NAMALWA (cell line): ENCODE data around the gene RHNO1.

Experiments
- DNase-seq: peaks from one replicate; pipeline ENCODE4 v3.0.0-alpha.2; 2015; ENCODE audit warnings: low spot score

The RHNO1 gene

DNA sequence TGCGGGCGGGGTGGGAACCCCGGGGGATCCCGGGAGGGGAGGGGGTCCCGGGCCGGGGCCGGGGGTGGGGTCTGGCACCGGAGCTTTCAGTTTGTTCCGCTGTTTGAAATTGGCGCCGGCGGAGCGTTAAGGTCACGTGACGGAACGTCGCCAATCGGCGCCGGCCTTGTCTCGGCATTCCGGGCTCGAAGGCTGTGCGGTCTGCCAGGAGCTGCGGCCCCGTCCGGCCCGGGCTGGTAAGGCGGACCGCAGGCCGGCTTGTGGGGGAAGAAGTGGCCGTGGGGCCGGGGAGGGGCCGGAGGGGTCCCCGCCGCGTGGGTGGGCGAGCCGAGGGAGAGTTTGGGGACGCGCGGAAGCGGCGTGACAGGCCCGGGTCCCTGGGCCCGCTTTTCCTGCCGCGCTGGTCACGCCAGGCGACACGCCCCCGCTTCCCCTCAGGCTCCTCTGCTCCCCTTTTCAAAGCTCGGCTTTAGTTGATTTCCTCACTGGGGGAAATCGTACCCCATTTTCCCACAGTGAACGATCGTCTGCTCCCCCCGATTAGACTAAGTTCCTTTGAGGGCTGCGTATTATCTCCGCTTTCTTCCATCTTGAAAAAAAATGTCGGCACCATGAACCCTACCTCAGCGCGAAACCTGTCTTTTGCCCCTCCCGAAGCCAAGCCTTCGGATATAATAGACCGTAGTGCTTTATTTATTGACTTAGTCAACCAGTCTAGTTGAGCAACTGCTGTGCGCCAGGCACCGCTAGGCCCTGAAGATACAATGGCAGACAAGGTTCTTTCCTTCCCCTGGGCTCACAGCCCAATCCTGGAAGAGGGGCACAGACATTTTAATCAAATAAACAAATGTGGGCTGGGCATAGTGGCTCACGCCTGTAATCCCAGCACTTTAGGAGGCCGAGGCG is at the start of gene RHNO1, which contains the start of gene FOXM1:
RHNO1 (plus strand) TSS at position 177 of the 906 bp plus-strand sequence. CDS start 8,144 bp downstream, outside the sequence.
FOXM1 (minus strand) TSS at position 128 of the 906 bp plus-strand sequence. CDS start 2,696 bp downstream, outside the sequence.
- peak; percentile 90 for DNase-seq

- DNase-seq: no peak
These were observed 47.7 kb upstream of the RHNO1 start for GRCh38 chr12:2829275-2829674.

- no peak for DNase-seq
These were observed 44.4 kb upstream of the RHNO1 start for GRCh38 chr12:2832550-2833127.

DNA sequence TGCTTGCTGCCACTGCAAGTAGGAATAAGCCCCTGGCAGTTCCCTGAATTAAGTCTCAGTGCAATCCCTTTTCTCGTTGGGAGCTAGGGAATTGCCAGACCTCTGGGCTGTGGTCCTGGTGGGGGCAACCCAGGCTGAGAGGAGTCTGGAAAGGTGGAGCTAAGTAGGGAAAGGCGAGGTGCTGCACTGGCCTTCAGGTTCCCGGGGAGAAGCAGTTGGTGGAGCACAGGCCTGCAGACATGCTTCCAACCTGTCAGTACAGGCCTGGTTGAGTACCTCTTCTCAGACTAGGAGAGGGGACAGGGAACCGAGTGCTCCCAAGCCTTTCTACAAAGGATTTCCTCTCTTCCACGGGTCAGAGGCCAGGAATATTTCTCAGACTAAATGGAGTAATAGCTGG is 43.7 kb upstream of the RHNO1 start:
- no peak for DNase-seq

- DNase-seq: no peak
These were observed 43.2 kb upstream of the RHNO1 start for GRCh38 chr12:2833810-2834209.

DNA sequence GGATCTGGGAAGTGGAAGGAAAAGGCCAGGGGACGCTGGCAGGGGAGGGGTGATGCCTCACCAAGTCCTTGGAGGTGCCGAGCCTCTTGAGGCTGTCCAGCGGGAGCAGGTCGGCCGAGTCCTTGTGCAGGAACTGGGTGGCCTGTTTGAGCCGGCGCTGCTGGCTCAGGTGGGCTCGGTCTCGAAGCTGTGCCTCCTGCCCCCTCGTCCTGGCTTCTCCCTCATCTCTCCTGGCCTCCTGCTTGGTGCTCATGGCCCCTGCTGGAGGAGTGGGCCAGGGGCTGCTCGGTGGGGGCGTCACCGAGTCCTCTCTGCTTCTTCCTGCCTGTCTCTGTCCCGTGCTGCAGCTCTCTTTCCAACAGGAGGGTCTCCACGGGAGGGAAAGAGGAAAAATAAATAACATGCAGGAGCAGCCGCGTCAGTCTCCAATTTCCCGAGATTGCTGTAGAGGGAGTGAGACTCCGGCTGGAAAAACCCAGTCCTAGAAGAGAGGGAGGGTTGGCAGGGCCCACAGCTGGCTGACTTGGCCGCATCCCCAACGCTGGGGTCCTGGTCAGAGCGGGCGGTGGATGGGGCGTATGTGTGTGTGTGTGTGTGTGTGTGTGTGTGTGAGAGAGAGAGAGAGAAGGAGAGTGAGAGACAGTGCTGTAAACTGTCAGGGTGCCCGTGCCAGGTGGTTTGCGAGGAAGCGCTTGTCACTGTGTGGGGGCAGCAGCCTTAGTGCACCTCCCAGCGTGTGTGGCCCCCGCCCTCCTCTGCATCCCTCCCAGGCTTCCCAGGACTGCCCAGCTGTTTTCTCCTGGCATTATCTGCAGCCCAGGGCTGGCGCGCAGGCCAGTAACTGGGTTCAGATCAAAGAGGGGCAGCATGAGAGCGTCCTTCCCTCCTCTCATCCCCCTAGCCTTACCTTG is 42.2 kb upstream of the RHNO1 start, which contains the start of gene NRIP2:
NRIP2 (minus strand) TSS at position 455 of the 911 bp plus-strand sequence; CDS start at position 403, 52 bp downstream.
- no peak for DNase-seq

DNA sequence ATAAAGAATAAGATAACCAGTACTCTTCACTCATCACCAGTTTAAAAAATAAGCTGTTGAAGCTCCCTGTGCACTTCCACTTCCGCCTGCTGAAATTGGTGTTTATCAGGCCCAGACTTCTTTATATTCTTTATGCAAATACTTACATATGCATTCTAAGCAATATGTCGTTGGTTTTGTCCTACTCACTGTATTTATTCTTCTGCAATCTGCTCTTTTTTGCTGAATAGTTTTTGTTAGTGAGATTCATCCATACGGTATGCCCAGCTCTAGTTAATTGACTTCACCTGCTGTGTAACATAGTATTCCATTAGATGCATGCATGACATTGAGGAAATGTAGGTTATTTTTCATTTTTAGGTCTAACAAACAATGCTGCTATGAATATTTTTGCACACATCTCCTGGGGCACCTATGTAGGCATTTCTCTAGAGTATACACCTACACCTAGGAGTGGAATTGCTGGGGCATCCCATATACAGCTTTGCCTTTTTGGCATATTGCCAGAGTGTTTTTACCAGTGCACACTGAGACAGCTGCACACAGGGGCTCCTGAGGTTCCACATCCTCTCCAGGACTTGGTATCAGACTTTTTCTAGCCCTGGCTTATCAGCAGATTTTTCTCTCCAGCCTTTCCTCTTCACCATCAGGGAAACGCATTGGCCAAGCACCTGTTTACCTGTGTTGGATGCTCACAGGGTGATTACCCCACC is 41.2 kb upstream of the RHNO1 start:
- DNase-seq: peak; percentile 38

DNA sequence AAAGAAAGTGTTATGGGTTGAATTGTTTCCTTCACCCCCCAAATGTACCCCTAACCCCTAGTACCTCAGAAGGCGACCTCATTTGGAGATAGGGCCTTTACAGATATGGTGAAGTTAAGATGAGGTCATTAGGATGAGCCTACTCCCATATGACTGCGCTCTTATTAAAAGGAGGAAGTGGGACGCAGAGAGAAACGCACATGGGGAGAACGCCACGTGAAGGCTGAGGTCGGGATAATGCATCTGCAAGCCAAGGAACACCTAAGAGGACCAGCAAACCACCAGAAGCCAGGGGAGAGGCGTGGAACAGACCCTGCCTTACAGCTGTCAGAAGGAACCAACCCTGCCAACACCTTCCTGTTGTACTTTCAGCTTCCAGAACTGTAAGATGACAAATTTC is 40.4 kb upstream of the RHNO1 start:
- DNase-seq: no peak

GRCh38 chr12:2841056-2841650 is 35.9 kb upstream of the RHNO1 start:
- no peak for DNase-seq

- DNase-seq: no peak
These were observed 34.1 kb upstream of the RHNO1 start for GRCh38 chr12:2842948-2843347.

GRCh38 chr12:2844786-2845185 is 32.2 kb upstream of the RHNO1 start:
- DNase-seq: no peak

GRCh38 chr12:2845280-2845679 is 31.7 kb upstream of the RHNO1 start:
- DNase-seq: no peak

DNA sequence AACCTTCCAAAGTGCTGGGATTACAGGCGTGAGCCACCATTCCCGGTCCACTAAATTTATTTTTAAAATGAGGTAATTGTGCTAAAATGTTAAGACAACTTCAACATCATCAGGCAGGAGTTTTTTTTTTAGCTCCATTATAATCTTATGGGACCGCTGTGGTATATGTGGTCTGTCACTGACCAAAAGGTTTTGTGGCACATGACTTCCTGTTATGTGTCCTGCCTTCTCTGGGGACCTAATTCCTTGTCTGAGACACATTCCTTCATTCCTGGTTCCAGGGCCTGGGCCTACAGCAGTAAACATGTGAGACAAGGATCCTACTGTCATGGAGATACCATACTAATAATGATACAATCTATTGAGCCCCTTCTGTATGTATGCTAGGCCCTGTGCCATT is 25.1 kb upstream of the RHNO1 start:
- no peak for DNase-seq

- DNase-seq: peak; percentile 56
These were observed 23.4 kb upstream of the RHNO1 start for GRCh38 chr12:2853626-2854025.

GRCh38 chr12:2854669-2855453 is 22.2 kb upstream of the RHNO1 start:
- no peak for DNase-seq

DNA sequence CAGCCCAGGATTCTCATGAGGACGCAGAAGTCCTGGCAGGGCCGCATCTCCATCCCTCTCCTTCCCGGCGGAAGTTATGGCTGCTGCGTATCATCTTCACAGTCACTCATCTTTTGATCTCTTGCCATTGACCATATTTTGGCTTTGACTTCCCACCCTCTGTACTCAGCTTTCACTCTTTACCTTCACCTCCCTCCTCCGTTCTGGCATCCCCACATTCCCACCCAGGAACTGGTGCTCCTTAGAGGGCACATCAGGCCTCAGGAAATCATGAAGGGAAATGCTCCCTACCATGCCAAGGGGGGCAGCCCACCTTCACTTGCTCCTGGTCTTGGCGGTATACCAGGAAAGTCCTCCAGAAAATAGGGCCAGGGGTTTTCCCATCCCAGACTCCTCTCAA is 21.5 kb upstream of the RHNO1 start:
- no peak for DNase-seq

GRCh38 chr12:2856051-2856450 is 21.0 kb upstream of the RHNO1 start:
- peak; percentile 31 for DNase-seq

DNA sequence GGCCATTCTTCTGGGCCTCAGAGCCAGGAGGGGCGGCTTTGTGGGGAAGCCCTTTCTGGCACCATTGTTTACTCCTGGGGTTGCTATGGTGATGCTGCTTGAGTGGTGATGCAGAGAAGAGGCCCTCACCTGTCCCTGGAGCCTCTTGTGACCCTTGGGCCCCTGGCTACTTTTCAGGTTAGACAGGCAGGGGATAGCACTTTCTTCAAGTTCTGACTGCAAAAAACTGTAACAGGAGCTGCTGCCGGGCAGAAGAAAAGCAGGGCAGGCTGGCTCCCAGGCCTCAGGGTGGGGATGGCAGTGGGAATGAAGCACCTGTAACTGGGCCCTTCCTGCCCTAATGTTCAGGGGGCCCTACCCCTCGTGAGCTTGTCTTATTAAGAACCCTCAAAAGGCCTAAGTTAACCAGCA is 20.0 kb upstream of the RHNO1 start, which contains the start of gene TEX52:
TEX52 (minus strand) TSS at position 19 of the 411 bp plus-strand sequence; CDS start at position 6, 13 bp downstream.
- DNase-seq: peak; percentile 40

- DNase-seq: no peak
These were observed 19.4 kb upstream of the RHNO1 start for GRCh38 chr12:2857576-2857975.

DNA sequence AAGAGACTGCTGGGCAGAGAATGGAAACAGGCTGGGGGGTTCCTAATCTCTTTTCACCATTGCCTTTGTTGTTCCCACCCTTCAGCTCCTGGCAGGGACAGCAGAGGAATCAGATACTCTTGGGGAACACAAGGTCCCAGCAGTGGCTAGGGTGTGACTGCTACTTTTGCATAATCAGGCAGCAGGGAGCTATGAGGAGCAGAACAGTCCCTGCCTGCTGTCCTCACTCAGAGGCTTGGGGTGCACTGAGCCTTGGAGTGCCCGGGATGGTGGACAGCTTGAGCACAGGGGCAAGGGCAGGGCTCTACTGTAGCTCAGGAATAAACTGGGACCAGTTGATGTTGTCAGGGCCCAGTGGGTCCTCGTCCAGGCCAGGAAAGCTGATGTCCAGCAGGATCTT is 18.7 kb upstream of the RHNO1 start:
- no peak for DNase-seq
